Right atrium auricular region (tissue), 2 donors: ENCODE data around the gene OSER1. TPM values are rescaled to one million over a fixed set of nuclear protein-coding genes. Genes with fewer than 3 reads are reported as not detected.

ENCODE experiments used
- DNase-seq: peaks from one replicate; pipeline ENCODE4 v3.0.0-alpha.2; 2019; ENCODE audit warnings: low spot score
- H3K27ac ChIP-seq, 2 donors: fragments of 200-600 bp; sonication (generic); 1 replicate in 1 of 2; 2 replicates in 1 of 2; pipeline ENCODE4 v1.5.1; 2016 to 2019
- H3K27me3 ChIP-seq, 2 donors: fragments of 200-600 bp; sonication (generic); one replicate each; pipeline versions ENCODE4 v1.5.1 to v1.6.0; 2017 to 2019
- H3K36me3 ChIP-seq: fragments of 200-600 bp; sonication (generic); one replicate; pipeline ENCODE4 v1.5.1; 2016
- H3K4me1 ChIP-seq, 2 donors: fragments of 200-600 bp; sonication (generic); one replicate each; pipeline versions ENCODE4 v1.5.1 to v1.6.0; 2017 to 2019
- H3K4me3 ChIP-seq, 2 donors: fragments of 200-600 bp; sonication (generic); 1 replicate in 1 of 2; 2 replicates in 1 of 2; pipeline ENCODE4 v1.5.1; 2017 to 2019; ENCODE audit warnings: mild to moderate bottlenecking in 1 of 2, moderate library complexity in 1 of 2
- H3K9me3 ChIP-seq, 2 donors: fragments of 200-600 bp; sonication (generic); one replicate each; pipeline ENCODE4 v1.5.1; 2019
- total RNA-seq, 2 donors: library from RNA; depleted of rRNA; stranded (reverse); fragments of >200 nt; gene quantifications; one replicate each; pipeline ENCODE4 v1.1.0, GENCODE V29; 2016
- TF ChIP-seq, protein P1 (sequence below), 2 donors: fragments of 200-600 bp; sonication (generic); IDR thresholded peaks; one replicate each; pipeline ENCODE4 v1.5.1; 2019; ENCODE audit warnings: antibody characterized with exemption in 2 of 2

OSER1 gene
- total RNA-seq, 2 donors from 2014 or later: 30.8 to 31.1 TPM

DNA sequence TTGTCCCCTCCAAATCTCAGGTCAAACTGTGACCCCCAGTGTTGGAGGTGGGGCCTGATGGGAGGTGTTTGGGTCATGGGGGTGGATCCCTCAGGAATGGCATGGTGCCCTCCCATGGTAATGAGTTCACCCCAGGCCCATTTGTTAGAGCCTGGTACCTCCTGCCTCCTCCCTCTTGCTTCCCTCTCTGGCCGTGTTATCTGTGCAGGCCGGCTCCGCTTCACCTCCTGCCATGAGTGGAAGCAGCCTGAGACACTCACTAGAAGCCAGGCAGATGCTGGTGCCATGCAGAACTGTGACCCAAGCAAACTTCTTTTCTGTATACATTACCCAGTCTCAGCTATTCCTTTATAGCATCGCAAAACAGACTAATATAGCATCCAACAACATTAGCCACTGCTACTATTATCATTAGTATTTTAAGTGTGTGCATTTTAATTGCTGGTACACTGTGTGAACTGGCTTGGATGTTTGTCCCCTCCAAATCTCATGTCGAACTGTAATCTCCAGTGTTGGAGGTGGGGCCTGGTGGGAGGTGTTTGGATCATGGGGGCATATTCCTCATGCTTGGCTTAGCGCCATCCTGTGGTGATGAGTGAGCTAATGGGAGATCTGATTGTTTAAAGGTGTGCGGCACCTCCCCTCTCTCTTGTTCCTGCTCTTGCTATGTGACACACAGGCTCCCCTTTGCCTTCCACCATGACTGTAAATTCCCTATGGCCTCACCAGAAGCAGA lies 12.2 kb upstream of the OSER1 start:
- H3K4me1 ChIP-seq: peaks cover 0 to 24% of the 10 kb centered on the region in 2 donors
- peak; percentile 56 for DNase-seq
- H3K4me3 ChIP-seq: no peak overlapping the region
- no peaks in the 10 kb centered on the region for H3K9me3 ChIP-seq
- H3K36me3 ChIP-seq: no peaks in the 10 kb centered on the region
- TF ChIP-seq, protein P1, sequence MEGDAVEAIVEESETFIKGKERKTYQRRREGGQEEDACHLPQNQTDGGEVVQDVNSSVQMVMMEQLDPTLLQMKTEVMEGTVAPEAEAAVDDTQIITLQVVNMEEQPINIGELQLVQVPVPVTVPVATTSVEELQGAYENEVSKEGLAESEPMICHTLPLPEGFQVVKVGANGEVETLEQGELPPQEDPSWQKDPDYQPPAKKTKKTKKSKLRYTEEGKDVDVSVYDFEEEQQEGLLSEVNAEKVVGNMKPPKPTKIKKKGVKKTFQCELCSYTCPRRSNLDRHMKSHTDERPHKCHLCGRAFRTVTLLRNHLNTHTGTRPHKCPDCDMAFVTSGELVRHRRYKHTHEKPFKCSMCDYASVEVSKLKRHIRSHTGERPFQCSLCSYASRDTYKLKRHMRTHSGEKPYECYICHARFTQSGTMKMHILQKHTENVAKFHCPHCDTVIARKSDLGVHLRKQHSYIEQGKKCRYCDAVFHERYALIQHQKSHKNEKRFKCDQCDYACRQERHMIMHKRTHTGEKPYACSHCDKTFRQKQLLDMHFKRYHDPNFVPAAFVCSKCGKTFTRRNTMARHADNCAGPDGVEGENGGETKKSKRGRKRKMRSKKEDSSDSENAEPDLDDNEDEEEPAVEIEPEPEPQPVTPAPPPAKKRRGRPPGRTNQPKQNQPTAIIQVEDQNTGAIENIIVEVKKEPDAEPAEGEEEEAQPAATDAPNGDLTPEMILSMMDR (IDR thresholded peaks at IDR 0.05): no peak
- peak overlapping the region; percentile 27 to 79 for H3K27ac ChIP-seq
- no peaks in the 10 kb centered on the region for H3K27me3 ChIP-seq

DNA sequence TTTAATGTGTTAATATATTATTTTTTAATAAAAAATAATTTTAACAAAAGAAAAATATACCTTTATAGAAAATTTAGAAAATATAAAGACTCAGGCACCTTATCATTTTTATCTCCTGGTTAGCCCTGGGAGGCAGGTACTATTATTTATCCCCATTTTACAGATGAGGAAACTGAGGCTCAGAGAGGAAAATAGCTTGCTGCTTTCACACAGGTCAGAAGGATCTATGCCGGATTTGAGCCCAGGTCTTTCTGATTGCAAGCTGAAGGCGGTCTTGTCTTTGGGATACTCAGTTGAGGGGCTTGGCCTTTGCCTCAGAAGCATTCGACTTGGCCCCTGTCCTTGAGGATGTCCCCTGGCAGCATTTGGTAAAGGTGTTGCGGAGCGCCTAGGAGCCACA lies 11.5 kb upstream of the OSER1 start:
- H3K27ac ChIP-seq: peak overlapping the region; percentile 27 to 79
- H3K4me3 ChIP-seq: no peak overlapping the region
- DNase-seq: peak; percentile 54
- H3K9me3 ChIP-seq: no peaks in the 10 kb centered on the region
- H3K4me1 ChIP-seq: peaks cover 0 to 24% of the 10 kb centered on the region in 2 donors
- H3K27me3 ChIP-seq: no peaks in the 10 kb centered on the region
- no peaks in the 10 kb centered on the region for H3K36me3 ChIP-seq
- TF ChIP-seq, protein P1 (IDR thresholded peaks at IDR 0.05): no peak

DNA sequence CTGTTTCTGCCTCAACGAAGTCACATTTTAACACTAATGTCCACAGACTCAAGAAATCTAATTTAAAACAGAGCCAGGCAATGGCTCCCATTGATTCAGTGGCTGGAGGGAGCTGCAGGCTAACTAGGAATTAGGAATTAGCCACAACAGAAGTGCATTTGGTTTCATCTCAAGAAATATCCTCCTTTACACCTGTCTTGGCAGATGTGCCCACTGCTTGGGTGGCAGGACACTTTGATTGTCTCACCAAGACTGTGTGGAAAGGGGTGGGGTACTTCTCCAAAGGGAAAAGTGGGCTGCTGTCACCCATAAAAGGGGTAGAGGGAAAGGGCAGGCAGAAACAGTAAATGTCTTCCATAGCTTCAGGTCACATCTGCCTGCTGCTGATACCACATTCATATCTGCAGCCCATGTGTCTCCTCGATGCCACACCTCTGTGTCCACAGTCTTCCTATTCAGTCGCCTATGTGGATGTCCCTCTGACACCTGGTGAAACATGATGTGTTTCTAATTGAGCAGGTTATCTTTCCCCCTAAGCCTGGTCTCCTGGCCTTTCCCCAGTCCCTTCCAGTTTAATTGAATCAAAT lies 10.9 kb upstream of the OSER1 start:
- H3K4me1 ChIP-seq: peaks cover 0 to 24% of the 10 kb centered on the region in 2 donors
- no peaks in the 10 kb centered on the region for H3K36me3 ChIP-seq
- TF ChIP-seq, protein P1 (IDR thresholded peaks at IDR 0.05): no peak
- DNase-seq: peak; percentile 34
- no peaks in the 10 kb centered on the region for H3K9me3 ChIP-seq
- no peak overlapping the region for H3K4me3 ChIP-seq
- no peaks in the 10 kb centered on the region for H3K27me3 ChIP-seq
- peak overlapping the region; percentile 12 to 79 for H3K27ac ChIP-seq

DNA sequence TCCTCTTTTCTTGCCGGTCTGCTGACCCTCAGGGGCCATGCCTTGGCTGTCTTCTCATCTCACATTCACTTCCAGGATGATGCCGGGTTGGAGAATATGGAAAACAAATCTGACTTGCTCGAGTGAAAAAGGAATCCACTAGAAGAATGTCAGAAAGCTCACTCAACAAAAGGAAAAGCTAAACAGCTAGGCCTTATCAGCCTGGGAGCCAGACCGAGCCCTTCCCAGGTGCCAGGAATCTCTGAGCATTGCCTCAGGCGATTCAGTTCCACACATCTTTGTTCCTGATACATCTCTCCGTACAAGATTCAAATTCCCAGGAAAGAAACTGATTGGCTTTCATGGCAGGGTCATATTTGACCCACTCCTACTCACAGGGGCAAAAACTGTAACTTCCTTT lies 9.2 kb upstream of the OSER1 start:
- TF ChIP-seq, protein P1 (IDR thresholded peaks at IDR 0.05): no peak
- H3K27me3 ChIP-seq: no peaks in the 10 kb centered on the region
- peaks cover 0 to 30% of the 10 kb centered on the region in 2 donors for H3K4me1 ChIP-seq
- H3K27ac ChIP-seq: peak overlapping the region; percentile 66 to 79
- DNase-seq: peak; percentile 18
- no peak overlapping the region for H3K4me3 ChIP-seq
- H3K36me3 ChIP-seq: no peaks in the 10 kb centered on the region
- no peaks in the 10 kb centered on the region for H3K9me3 ChIP-seq

DNA sequence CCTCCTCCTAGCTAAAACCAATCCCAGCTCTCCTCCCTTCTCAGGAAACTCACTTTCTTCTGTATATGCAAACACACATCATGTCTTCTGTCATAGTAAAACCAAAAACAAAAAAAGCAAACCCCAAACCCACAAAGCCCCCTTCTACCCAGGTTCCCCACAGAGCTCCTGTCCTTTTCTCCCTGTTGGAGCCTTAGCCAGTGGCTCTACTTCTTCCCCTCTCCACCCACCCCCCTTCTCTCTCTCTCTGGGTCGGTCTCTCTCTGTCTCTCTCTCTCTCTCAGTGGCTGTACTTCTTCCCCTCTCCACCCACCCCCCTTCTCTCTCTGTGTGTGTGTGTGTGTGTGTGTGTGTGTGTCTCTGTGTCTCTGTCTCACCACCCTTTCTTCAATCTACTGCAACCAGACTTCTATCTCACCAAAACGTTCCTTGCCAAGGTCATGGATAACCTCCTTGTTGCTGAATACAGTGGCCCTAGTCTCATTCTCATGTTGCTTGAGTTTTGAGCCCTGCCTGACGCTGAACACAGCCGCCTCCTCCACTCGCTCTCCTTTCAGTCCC lies 8.7 kb upstream of the OSER1 start:
- Histone ChIP-seq H3K4me3 (no peak overlapping the region), H3K9me3 (no peaks in the 10 kb centered on the region), H3K27me3 (no peaks in the 10 kb centered on the region), H3K4me1 (peaks cover 0 to 31% of the 10 kb centered on the region in 2 donors), H3K36me3 (no peaks in the 10 kb centered on the region), H3K27ac (peak overlapping the region; percentile 66 to 79)
- TF ChIP-seq, protein P1 (IDR thresholded peaks at IDR 0.05): no peak
- DNase-seq: peak; percentile 5
